HepG2 (cell line): ENCODE results near the gene GTF2H4. TPM values are rescaled to one million over a fixed set of nuclear protein-coding genes. Genes with fewer than 3 reads are reported as not detected.

ENCODE experiments used
- BHLHE40 ChIP-seq: IDR thresholded peaks from 2 replicates; pipeline ENCODE4 v1.6.1; 2011; ENCODE audit warnings: low read length, improper control_type of control experiment
- CEBPG ChIP-seq: IDR thresholded peaks from 2 replicates; pipeline ENCODE4 v1.6.1; 2016
- CSRNP1 ChIP-seq: sonication (generic); formaldehyde crosslinking; IDR thresholded peaks from 2 replicates; pipeline ENCODE4 v1.8.1; 2023; ENCODE audit warnings: mild to moderate bottlenecking, missing genetic modification reagents
- GZF1 ChIP-seq: sonication (generic); formaldehyde crosslinking; IDR thresholded peaks from 2 replicates; pipeline ENCODE4 v1.5.1; 2020; ENCODE audit warnings: mild to moderate bottlenecking, missing genetic modification reagents
- HDAC1 ChIP-seq: sonication (generic); formaldehyde crosslinking; IDR thresholded peaks from 2 replicates; pipeline ENCODE4 v1.5.1; 2020; ENCODE audit warnings: mild to moderate bottlenecking, missing genetic modification reagents
- PCBP1 ChIP-seq: fragments of 200-400 bp; formaldehyde crosslinking; IDR thresholded peaks from 2 replicates; pipeline ENCODE4 v1.6.1; 2017; ENCODE audit warnings: mild to moderate bottlenecking, low read depth, low read length, borderline replicate concordance
- POGK ChIP-seq: sonication (generic); formaldehyde crosslinking; conservative IDR thresholded peaks from 2 replicates; pipeline ENCODE4 v1.8.0; 2022; ENCODE audit warnings: mild to moderate bottlenecking, moderate library complexity, missing genetic modification reagents
- RARA ChIP-seq: IDR thresholded peaks from 2 replicates; pipeline ENCODE4 v1.6.1; 2016; ENCODE audit warnings: missing genetic modification reagents, missing compliant biosample characterization
- ZBTB40 ChIP-seq, 2 experiments: fragments of 450-650 bp in 1 of 2; sonication (generic) in 1 of 2; formaldehyde crosslinking in 1 of 2; IDR thresholded peaks; 2 replicates each; pipeline versions ENCODE4 v1.6.1 to v1.8.0; 2016 to 2022; ENCODE audit warnings: antibody characterized with exemption in 1 of 2, mild to moderate bottlenecking in 1 of 2, missing genetic modification reagents in 1 of 2
- ZNF101 ChIP-seq: sonication (generic); formaldehyde crosslinking; IDR thresholded peaks from 2 replicates; pipeline ENCODE4 v1.4.0; 2020; ENCODE audit warnings: mild to moderate bottlenecking, low read depth, missing genetic modification reagents, borderline replicate concordance
- ZNF615 ChIP-seq: sonication (generic); formaldehyde crosslinking; IDR thresholded peaks from 2 replicates; pipeline ENCODE4 v1.5.0; 2020; ENCODE audit warnings: mild to moderate bottlenecking, missing genetic modification reagents, borderline replicate concordance
- ZNF792 ChIP-seq: IDR thresholded peaks from 2 replicates; pipeline ENCODE4 v1.6.1; 2016
- polyA plus RNA-seq, 8 experiments: library from polyadenylated mRNA; depleted of rRNA in 3 of 8; stranded (reverse) in 7 of 8; unstranded in 1 of 8; fragments of >200 nt; fragmentation: Illumina TruSeq in 4 of 8; extraction: Trizol in 4 of 8; gene quantifications; 2 replicates each; pipeline versions ENCODE4 v1.2.1 to v1.2.3, GENCODE V29; 2011 to 2016; ENCODE audit warnings: low read depth in 4 of 8, missing spikeins in 1 of 8, mixed read lengths in 1 of 8; ENCODE audit not compliant: insufficient read depth in 1 of 8
- total RNA-seq, 5 experiments: library from RNA; depleted of rRNA; stranded (reverse); fragments of >200 nt; fragmentation: Illumina TruSeq; extraction: Trizol; gene quantifications; 2 replicates each; pipeline ENCODE4 v1.2.3, GENCODE V29; 2016; ENCODE audit warnings: low read depth in 1 of 5
- TF ChIP-seq, protein P1 (sequence below): IDR thresholded peaks from 2 replicates; pipeline ENCODE4 v1.6.1; 2016; ENCODE audit warnings: missing compliant biosample characterization, missing genetic modification reagents, borderline replicate concordance

GTF2H4 gene
- total and polyA plus RNA-seq, 2 of the 13 experiments (the other 11 are each of a cell fraction or from before 2014, with no cell fraction given): 15.9 to 49.3 TPM

DNA sequence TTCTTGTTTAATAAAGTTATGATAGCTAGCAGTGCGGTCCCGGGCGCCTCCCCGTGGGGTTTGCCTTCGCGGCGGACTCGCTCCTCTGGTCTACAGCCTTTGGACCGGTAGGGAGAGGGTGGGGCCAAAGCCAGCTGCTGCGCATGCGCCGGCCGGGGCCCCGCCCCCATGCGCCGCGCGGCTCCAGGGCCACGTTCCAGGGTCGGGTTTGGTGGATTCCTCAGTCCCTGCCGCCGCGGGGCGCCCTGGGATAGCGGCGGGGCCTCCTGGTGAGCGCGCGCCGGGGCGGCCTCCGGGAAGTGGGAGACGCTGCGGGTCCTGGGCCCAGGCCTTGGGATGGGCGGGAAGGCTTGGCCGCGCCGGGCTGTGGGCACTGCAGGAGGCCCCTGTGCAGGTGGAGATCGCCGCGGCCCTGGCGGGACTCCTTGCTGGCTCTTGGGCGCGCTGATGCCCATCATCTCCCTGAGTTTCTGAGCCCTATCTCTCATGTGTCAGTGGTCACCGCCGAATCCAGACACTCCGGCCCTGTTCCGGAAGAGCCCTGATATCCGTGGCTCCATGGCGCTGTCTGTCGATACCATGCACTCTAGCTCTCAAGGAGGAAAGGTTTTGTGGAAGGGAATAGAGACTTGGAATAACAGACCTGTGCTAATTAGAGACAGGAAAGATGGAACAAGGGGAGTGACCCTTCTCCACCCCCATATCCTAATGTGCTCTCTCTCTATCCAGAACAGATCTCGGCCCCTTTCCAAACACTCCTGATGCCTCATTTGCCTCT lies 6.3 kb downstream of the GTF2H4 start, which contains the start of gene VARS2 (continued):
- no peak for TF ChIP-seq ZBTB40 (IDR thresholded peaks at IDR 0.05)
- peak; percentile 96 for TF ChIP-seq ZBTB40 (CRISPR knock-in tag; IDR thresholded peaks at IDR 0.05)
- 0 out of 2 replicates have a peak, but pooled peaks have one; percentile 28 for TF ChIP-seq ZNF615 (CRISPR knock-in tag)
- peak; percentile 65 for TF ChIP-seq RARA (CRISPR knock-in tag)
- TF ChIP-seq ZNF792 (CRISPR knock-in tag): peak; percentile 82
- TF ChIP-seq PCBP1: no peak
- no peak; the same call in 1 of the 2 replicates for TF ChIP-seq CEBPG (CRISPR knock-in tag)
- TF ChIP-seq BHLHE40: no peak
- TF ChIP-seq CSRNP1 (CRISPR knock-in tag): peak; percentile 98; the same call in 1 of the 2 replicates
- TF ChIP-seq, protein P1, sequence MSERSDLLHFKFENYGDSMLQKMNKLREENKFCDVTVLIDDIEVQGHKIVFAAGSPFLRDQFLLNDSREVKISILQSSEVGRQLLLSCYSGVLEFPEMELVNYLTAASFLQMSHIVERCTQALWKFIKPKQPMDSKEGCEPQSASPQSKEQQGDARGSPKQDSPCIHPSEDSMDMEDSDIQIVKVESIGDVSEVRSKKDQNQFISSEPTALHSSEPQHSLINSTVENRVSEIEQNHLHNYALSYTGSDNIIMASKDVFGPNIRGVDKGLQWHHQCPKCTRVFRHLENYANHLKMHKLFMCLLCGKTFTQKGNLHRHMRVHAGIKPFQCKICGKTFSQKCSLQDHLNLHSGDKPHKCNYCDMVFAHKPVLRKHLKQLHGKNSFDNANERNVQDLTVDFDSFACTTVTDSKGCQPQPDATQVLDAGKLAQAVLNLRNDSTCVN (CRISPR knock-in tag): peak; percentile 78; the same call in 1 of the 2 replicates
- peak; percentile 58; the same call in 1 of the 2 replicates for TF ChIP-seq GZF1 (CRISPR knock-in tag)
- TF ChIP-seq ZNF101 (CRISPR knock-in tag): no peak
- TF ChIP-seq POGK: peak; percentile 91
- peak; percentile 90 for TF ChIP-seq HDAC1 (CRISPR knock-in tag)
